GM18868 (cell line): ENCODE results near the gene TRIM51G.
"Not testable (repeated sequence)": the region's sequence is repeated elsewhere in the genome, so short reads cannot be mapped to it uniquely, and the experiment has no call there.

Experiments
- ATAC-seq: cut with Tn5 transposase; IDR thresholded peaks from one replicate; pipeline ENCODE4 v1.9.1; 2021; ENCODE audit warnings: mild to moderate bottlenecking, moderate library complexity; ENCODE audit not compliant: unreplicated experiment

The TRIM51G gene, protein sequence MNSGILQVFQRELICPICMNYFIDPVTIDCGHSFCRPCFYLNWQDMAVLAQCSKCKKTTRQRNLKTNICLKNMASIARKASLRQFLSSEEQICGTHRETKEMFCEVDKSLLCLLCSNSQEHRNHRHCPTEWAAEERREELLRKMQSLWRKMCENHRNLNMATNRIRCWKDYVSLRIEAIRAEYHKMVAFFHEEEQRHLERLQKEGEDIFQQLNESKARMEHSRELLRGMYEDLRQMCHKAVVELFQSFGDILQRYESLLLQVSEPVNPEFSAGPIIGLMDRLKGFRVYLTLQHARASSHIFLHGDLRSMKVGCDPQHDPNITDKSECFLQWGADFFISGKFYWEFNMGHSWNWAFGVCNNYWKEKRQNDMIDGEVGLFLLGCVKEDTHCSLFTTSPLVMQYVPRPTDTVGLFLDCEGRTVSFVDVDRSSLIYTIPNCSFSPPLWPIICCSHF

DNA sequence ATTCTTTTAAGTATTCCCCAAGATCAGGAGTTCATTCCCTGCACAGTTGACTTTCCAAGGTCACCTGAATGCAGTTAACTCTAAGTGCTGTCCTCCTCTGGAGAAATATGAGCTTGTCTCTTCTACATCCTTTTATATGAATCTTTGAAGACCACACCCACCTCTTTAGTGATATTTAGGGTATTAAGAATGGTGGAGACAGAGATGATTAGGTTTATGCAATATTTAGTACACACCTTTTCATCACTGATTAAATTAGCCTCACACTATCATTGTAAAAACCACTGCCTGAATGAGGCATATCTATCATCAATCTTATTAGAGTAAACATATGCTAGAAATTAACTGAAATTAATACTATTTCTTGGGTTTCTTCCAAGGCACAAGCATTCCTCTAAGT lies at the start of gene TRIM51G:
TSS of gene TRIM51G (minus strand) at position 101 of the 400 bp plus-strand sequence. CDS start 2,190 bp downstream, outside the sequence.
- not testable (repeated sequence) for ATAC-seq

DNA sequence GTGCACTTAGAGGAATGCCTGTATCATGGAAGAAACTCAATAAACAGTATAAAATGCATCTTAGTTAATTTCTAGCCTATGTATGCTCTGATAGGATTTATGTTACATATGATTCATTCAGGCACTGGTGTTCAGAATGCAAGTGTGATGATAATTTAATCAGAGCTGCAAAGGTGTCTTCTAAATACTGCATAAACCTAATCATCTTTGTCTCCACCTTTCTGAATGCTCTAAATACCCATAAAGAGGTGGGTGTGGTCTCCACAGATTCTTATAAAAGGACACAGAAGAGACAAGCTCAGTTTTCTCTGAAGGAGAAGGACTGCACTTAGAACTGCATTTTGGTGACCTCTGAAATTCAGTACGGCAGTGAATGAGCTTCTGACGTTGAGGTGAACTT lies 44.8 kb upstream of the TRIM51G start, which contains the start of gene TRIM49B:
TSS of gene TRIM49B (plus strand) at position 301 of the 400 bp plus-strand sequence. CDS start 2,777 bp downstream, outside the sequence.
- ATAC-seq, result not testable (repeated sequence)

DNA sequence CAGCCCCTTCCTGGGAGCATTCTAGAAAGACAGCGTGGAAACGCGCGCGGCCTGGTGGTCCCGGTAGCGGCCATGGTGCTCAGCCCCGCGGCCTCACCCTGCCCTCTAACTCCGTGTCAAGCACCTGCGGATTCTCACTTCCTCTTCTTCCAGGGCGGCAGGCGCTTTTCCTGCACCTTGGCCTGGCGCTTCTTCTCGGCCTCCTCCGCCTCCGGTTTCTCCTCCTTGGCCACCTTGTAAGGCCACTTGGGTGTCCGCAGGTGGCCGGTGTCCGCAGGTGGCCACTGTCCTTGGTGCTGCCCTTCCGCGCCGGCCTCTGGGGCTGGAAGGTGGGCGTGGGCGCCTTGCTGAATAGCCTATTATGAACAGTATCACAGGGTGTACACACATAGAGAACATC lies 15.1 kb downstream of the TRIM51G start:
- not testable (repeated sequence) for ATAC-seq

DNA sequence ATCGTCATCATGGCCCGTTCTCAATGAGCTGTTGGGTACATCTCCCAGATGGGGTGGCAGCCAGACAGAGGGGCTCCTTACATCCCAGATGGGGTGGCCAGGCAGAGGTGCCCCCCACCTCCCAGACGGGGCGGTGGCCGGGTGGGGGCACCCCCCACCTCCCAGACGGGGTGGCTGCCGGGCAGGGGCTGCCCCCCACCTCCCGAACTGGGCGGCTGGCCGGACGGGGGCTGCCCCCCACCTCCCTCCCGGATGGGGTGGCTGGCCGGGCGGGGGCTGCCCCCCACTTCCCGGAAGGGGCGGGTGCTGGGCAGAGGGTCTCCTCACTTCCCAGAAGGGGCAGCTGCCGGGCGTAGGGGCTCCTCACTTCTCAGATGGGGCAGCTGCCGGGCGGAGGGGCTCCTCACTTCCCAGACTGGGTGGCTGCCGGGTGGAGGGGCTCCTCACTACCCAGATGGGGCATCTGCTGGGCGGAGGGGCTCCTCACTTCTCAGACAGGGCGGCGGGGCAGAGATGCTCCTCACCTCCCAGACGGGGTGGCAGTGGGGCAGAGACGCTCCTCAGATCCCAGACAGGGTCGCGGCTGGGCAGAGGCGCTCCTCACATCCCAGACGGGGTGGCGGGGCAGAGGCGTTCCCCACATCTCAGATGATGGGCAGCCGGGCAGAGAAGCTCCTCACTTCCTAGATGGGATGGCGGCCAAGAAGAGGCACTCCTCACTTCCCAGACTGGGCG lies 28.2 kb downstream of the TRIM51G start:
- not testable (repeated sequence) for ATAC-seq

DNA sequence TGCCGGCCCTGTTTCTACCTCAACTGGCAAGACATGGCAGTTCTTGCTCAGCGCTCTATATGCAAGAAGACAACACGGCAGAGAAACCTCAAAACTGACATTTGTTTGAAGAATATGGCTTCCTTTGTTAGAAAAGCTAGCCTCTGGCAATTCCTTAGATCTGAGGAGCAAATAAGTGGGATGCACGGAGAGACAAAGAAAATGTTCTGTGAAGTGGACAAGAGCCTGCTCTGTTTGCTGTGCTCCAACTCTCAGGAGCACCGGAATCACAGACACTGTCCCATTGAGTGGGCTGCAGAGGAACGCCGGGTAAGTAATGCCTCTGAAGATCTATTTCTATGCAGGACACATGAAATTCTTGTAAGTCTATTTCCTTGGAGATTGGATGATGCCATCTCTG lies 37.9 kb downstream of the TRIM51G start:
- ATAC-seq, result not testable (repeated sequence)
